ENCODE results near the gene XBP1. TPM values are rescaled to one million over a fixed set of nuclear protein-coding genes. Genes with fewer than 3 reads are reported as not detected.
"Not testable (repeated sequence)": the region's sequence is repeated elsewhere in the genome, so short reads cannot be mapped to it uniquely, and the experiment has no call there.

XBP1 gene
- total RNA-seq, 1 experiment from 2014 or later: 81.3 TPM

- H3K9me3 ChIP-seq (ENCODE audit: control insufficient read depth in 1 of 2, insufficient read depth in 1 of 2, low read depth in 1 of 2, low read length in 2 of 2); H3K9ac ChIP-seq (ENCODE audit: low read length); DNase-seq (ENCODE audit: low read depth, low spot score); H4K20me1 ChIP-seq (ENCODE audit: insufficient read depth); RAD21 ChIA-PET (ENCODE audit: low non-redundant PET in 1 of 2, low total read pairs in 2 of 2, uncharacterized antibody in 2 of 2, unreplicated experiment in 2 of 2); H3K36me3 ChIP-seq (ENCODE audit: control insufficient read depth in 1 of 2, insufficient read depth in 2 of 2, low read length in 2 of 2); intact Hi-C loops (cut with micrococcal nuclease); POLR2A ChIA-PET; H3K9me2 ChIP-seq (ENCODE audit: insufficient read depth); H3K4me2 ChIP-seq (ENCODE audit: low read length); H3K4me3 ChIP-seq (replicated peaks in 1 of 2; ENCODE audit: low read depth in 1 of 2, low read length in 2 of 2); ATAC-seq; BruUV-seq (replicated peaks); CTCF ChIA-PET; H3K27ac ChIP-seq (ENCODE audit: low read depth, low read length); H3K27me3 ChIP-seq (ENCODE audit: insufficient read depth, low read length); H2AFZ ChIP-seq (ENCODE audit: low read depth, low read length, poor library complexity, severe bottlenecking): not testable (repeated sequence)
- Histone ChIP-seq H3K4me1 (ENCODE audit: control insufficient read depth in 1 of 2, insufficient read depth in 2 of 2, low read length in 2 of 2) (peaks cover 7 to 12% of the 10 kb centered on the region in 2 experiments), H3K79me2 (ENCODE audit: insufficient read depth, low read length) (peaks cover 14% of the 10 kb centered on the region)
Measured at GRCh38 chr22:28805426-28805825, 5.1 kb upstream of the XBP1 start.

GRCh38 chr22:28802595-28803123, 2.3 kb upstream of the XBP1 start:
- Histone ChIP-seq H3K4me2 (ENCODE audit: low read length) (0 out of 2 replicates have a peak overlapping the region, but pooled peaks have one; percentile 83), H3K27me3 (ENCODE audit: insufficient read depth, low read length) (no peaks in the 10 kb centered on the region), H3K27ac (ENCODE audit: low read depth, low read length) (no peak overlapping the region), H3K36me3 (ENCODE audit: control insufficient read depth in 1 of 2, insufficient read depth in 2 of 2, low read length in 2 of 2) (peaks cover 0 to 5% of the 10 kb centered on the region in 2 experiments; a peak in 2 of 4 replicates), H3K9me3 (ENCODE audit: control insufficient read depth in 1 of 2, insufficient read depth in 1 of 2, low read depth in 1 of 2, low read length in 2 of 2) (no peaks in the 10 kb centered on the region), H2AFZ (ENCODE audit: low read depth, low read length, poor library complexity, severe bottlenecking) (no peak overlapping the region), H3K9ac (ENCODE audit: low read length) (no peak overlapping the region), H3K79me2 (ENCODE audit: insufficient read depth, low read length) (peaks cover 41% of the 10 kb centered on the region), H4K20me1 (ENCODE audit: insufficient read depth) (no peaks in the 10 kb centered on the region), H3K4me1 (ENCODE audit: control insufficient read depth in 1 of 2, insufficient read depth in 2 of 2, low read length in 2 of 2) (peaks cover 7 to 20% of the 10 kb centered on the region in 2 experiments), H3K9me2 (ENCODE audit: insufficient read depth) (no peaks in the 10 kb centered on the region), H3K4me3 (replicated peaks in 1 of 2; ENCODE audit: low read depth in 1 of 2, low read length in 2 of 2) (no peak overlapping the region)
- no peak for DNase-seq (ENCODE audit: low read depth, low spot score)
- intact Hi-C loops (cut with micrococcal nuclease): no loop called here
- ChIA-PET RAD21 (ENCODE audit: low non-redundant PET in 1 of 2, low total read pairs in 2 of 2, uncharacterized antibody in 2 of 2, unreplicated experiment in 2 of 2) (interaction anchor here in 1 of 2 experiments (0.5 kb wide), 1 partner anchor 34 kb away, joined by 5 read pairs; no protein-coding TSS in a partner anchor), CTCF (interaction anchor here (4.1 kb wide), 1 partner anchor 238 kb away, joined by 14 read pairs; no protein-coding TSS in a partner anchor), POLR2A (interaction anchor here (0.7 kb wide), 1 partner anchor 762 kb away, joined by 3 read pairs; no protein-coding TSS in a partner anchor)
- no peak for TF ChIP-seq EGR1 (IDR thresholded peaks at IDR 0.05; ENCODE audit: low read depth)
- no TSS peak for BruUV-seq (replicated peaks)
- no peak for ATAC-seq
